SK-N-SH (cell line): ENCODE measurements around the gene HSD11B1L. TPM values are rescaled to one million over a fixed set of nuclear protein-coding genes. Genes with fewer than 3 reads are reported as not detected.

Experiments used
- CTCF ChIA-PET: fragments of 300-600, 350-600 bp; formaldehyde crosslinking; extraction: SDS; loops from one replicate; lab custom pipeline; 2021; lab: Yijun Ruan, JAX
- POLR2A ChIA-PET: fragments of 350-600 bp; sonication (Branson Sonifier 250); formaldehyde crosslinking; extraction: SDS; loops from one replicate; lab custom pipeline; 2020; ENCODE audit warnings: antibody characterized with exemption, inconsistent platforms; lab: Yijun Ruan, JAX
- DNase-seq: peaks from one replicate; pipeline ENCODE4 v3.0.0; 2012
- H2AFZ ChIP-seq: fragments of 200-600 bp; sonication (generic); 2 replicates; pipeline ENCODE4 v1.8.1; 2016; ENCODE audit warnings: antibody characterized with exemption, mild to moderate bottlenecking, low read depth
- H3F3A ChIP-seq: fragments of 200-600 bp; sonication (generic); replicated peaks from 2 replicates; pipeline ENCODE3; 2016; ENCODE audit warnings: antibody characterized with exemption, mild to moderate bottlenecking; ENCODE audit not compliant: insufficient read depth
- H3K27ac ChIP-seq, 2 experiments: fragments of 200-500 bp in 1 of 2; fragments of 200-600 bp in 1 of 2; sonication (Bioruptor generic) in 1 of 2; sonication (generic), shearing (Covaris generic) in 1 of 2; 2 replicates each; pipeline versions ENCODE4 v1.5.1 to v1.6.1; 2014 to 2016; ENCODE audit warnings: low read depth in 2 of 2, inconsistent platforms in 1 of 2, low read length in 1 of 2, mild to moderate bottlenecking in 1 of 2, mixed read lengths in 1 of 2
- H3K27me3 ChIP-seq: fragments of 200-600 bp; sonication (generic), shearing (Covaris generic); 2 replicates; pipeline ENCODE4 v1.6.1; 2016; ENCODE audit warnings: mixed run types; ENCODE audit not compliant: insufficient read depth
- H3K36me3 ChIP-seq, 2 experiments: fragments of 200-500 bp in 1 of 2; fragments of 200-600 bp in 1 of 2; sonication (Bioruptor generic) in 1 of 2; sonication (generic) in 1 of 2; replicated peaks in 1 of 2; 2 replicates each; pipeline versions ENCODE3 to v1.5.1; 2014 to 2016; ENCODE audit warnings: low read length in 1 of 2, mild to moderate bottlenecking in 1 of 2; ENCODE audit not compliant: insufficient read depth in 2 of 2, control insufficient read depth in 1 of 2
- H3K4me1 ChIP-seq, 2 experiments: fragments of 200-500 bp in 1 of 2; fragments of 200-600 bp in 1 of 2; sonication (Bioruptor generic) in 1 of 2; sonication (generic), shearing (Covaris generic) in 1 of 2; 2 replicates each; pipeline versions ENCODE4 v1.5.1 to v1.6.1; 2014 to 2016; ENCODE audit warnings: low read depth in 1 of 2, low read length in 1 of 2, mixed run types in 1 of 2; ENCODE audit not compliant: insufficient read depth in 2 of 2, control insufficient read depth in 1 of 2
- H3K4me2 ChIP-seq: fragments of 200-600 bp; sonication (generic), shearing (Covaris generic); 2 replicates; pipeline ENCODE4 v1.6.1; 2017; ENCODE audit warnings: mixed run types
- H3K4me3 ChIP-seq, 2 experiments: fragments of 200-500 bp in 1 of 2; fragments of 200-600 bp in 1 of 2; sonication (Bioruptor generic) in 1 of 2; sonication (generic), shearing (Covaris generic) in 1 of 2; 2 replicates each; pipeline versions ENCODE4 v1.5.1 to v1.8.1; 2014 to 2016; ENCODE audit warnings: low read depth in 2 of 2, inconsistent platforms in 1 of 2, low read length in 1 of 2, mild to moderate bottlenecking in 1 of 2, mixed read lengths in 1 of 2, moderate library complexity in 1 of 2
- H3K79me2 ChIP-seq: fragments of 200-600 bp; sonication (generic); 2 replicates; pipeline ENCODE4 v1.8.1; 2017; ENCODE audit warnings: mild to moderate bottlenecking; ENCODE audit not compliant: insufficient read depth
- H3K9ac ChIP-seq: fragments of 200-600 bp; sonication (generic); 2 replicates; pipeline ENCODE4 v1.6.1; 2017; ENCODE audit warnings: mixed run types
- H3K9me2 ChIP-seq: fragments of 200-600 bp; sonication (generic); 2 replicates; pipeline ENCODE4 v1.6.1; 2017; ENCODE audit warnings: mixed run types
- H3K9me3 ChIP-seq: fragments of 200-600 bp; sonication (generic); 2 replicates; pipeline ENCODE4 v1.6.1; 2017; ENCODE audit warnings: mixed run types, mild to moderate bottlenecking, moderate library complexity
- H4K20me1 ChIP-seq: fragments of 200-600 bp; sonication (generic); 2 replicates; pipeline ENCODE4 v1.6.1; 2017; ENCODE audit warnings: mild to moderate bottlenecking, mixed run types; ENCODE audit not compliant: insufficient read depth
- ELF1 ChIP-seq: IDR thresholded peaks from 2 replicates; pipeline ENCODE4 v1.4.0; 2012
- EZH2phosphoT487 ChIP-seq: fragments of 200-600 bp; sonication (generic); IDR thresholded peaks from 2 replicates; pipeline ENCODE4 v1.6.1; 2017; ENCODE audit warnings: low read depth, mixed run types, mild to moderate bottlenecking, antibody characterized with exemption, moderate library complexity, borderline replicate concordance
- FOXM1 ChIP-seq: IDR thresholded peaks from 2 replicates; pipeline ENCODE4 v1.4.0; 2012; ENCODE audit warnings: low read depth, mild to moderate bottlenecking
- GATA2 ChIP-seq: sonication (generic); formaldehyde crosslinking; IDR thresholded peaks from 2 replicates; pipeline ENCODE4 v1.5.0; 2020; ENCODE audit warnings: mild to moderate bottlenecking, missing genetic modification reagents
- IRF3 ChIP-seq: fragments of 150-350 bp; IDR thresholded peaks from 2 replicates; pipeline ENCODE4 v1.6.1; 2016; ENCODE audit warnings: mild to moderate bottlenecking, low read depth, low read length
- JUND ChIP-seq: IDR thresholded peaks from 2 replicates; pipeline ENCODE4 v1.4.0; 2012
- MXI1 ChIP-seq: IDR thresholded peaks from 2 replicates; pipeline ENCODE4 v1.6.1; 2012; ENCODE audit warnings: mild to moderate bottlenecking, low read depth, low read length, improper control_type of control experiment
- NFIC ChIP-seq: IDR thresholded peaks from 2 replicates; pipeline ENCODE4 v1.4.0; 2012; ENCODE audit warnings: borderline replicate concordance
- NRF1 ChIP-seq: IDR thresholded peaks from 2 replicates; pipeline ENCODE4 v1.6.1; 2012; ENCODE audit warnings: low read depth, mild to moderate bottlenecking, low read length
- RAD21 ChIP-seq: IDR thresholded peaks from 2 replicates; pipeline ENCODE4 v1.6.1; 2012; ENCODE audit warnings: mild to moderate bottlenecking, low read length
- RXRA ChIP-seq: IDR thresholded peaks from 2 replicates; pipeline ENCODE4 v1.4.0; 2012; ENCODE audit warnings: low read depth, mild to moderate bottlenecking, borderline replicate concordance
- SIN3A ChIP-seq: IDR thresholded peaks from 2 replicates; pipeline ENCODE4 v1.6.1; 2012; ENCODE audit warnings: low read depth, mild to moderate bottlenecking, low read length, moderate library complexity, borderline replicate concordance
- SMC3 ChIP-seq: IDR thresholded peaks from 2 replicates; pipeline ENCODE4 v1.6.1; 2012; ENCODE audit warnings: low read depth, low read length, improper control_type of control experiment
- TAF1 ChIP-seq: IDR thresholded peaks from 2 replicates; pipeline ENCODE4 v1.6.1; 2012; ENCODE audit warnings: low read depth, mild to moderate bottlenecking, low read length, moderate library complexity, borderline replicate concordance
- TCF12 ChIP-seq: IDR thresholded peaks from 2 replicates; pipeline ENCODE4 v1.4.0; 2012
- YY1 ChIP-seq: IDR thresholded peaks from 2 replicates; pipeline ENCODE4 v1.4.0; 2012; ENCODE audit warnings: low read depth, mild to moderate bottlenecking
- ZBTB33 ChIP-seq: IDR thresholded peaks from 2 replicates; pipeline ENCODE4 v1.4.0; 2012; ENCODE audit warnings: low read depth, borderline replicate concordance
- WGBS: methylation state at CpG from one replicate; pipeline ENCODE4 v1.1.6; 2017; ENCODE audit warnings: low lambda C conversion rate; 5-methylcytosine and 5-hydroxymethylcytosine counted together
- polyA plus RNA-seq, 3 experiments: library from polyadenylated mRNA; depleted of rRNA; stranded (reverse); fragments of >200 nt; gene quantifications; 2 replicates each; pipeline ENCODE4 v1.2.3, GENCODE V29; 2012
- TF ChIP-seq, protein P1 (sequence below): IDR thresholded peaks from 2 replicates; pipeline ENCODE4 v1.4.0; 2012; ENCODE audit warnings: low read depth
- TF ChIP-seq, protein P2 (sequence below): IDR thresholded peaks from 2 replicates; pipeline ENCODE4 v1.6.1; 2012; ENCODE audit warnings: mild to moderate bottlenecking, low read depth, low read length, moderate library complexity
- TF ChIP-seq, protein P3 (sequence below): IDR thresholded peaks from 2 replicates; pipeline ENCODE4; 2012

The HSD11B1L gene
- polyA plus RNA-seq, 1 of the 3 experiments (the other 2 are of a cell fraction): 53.3 TPM

DNA sequence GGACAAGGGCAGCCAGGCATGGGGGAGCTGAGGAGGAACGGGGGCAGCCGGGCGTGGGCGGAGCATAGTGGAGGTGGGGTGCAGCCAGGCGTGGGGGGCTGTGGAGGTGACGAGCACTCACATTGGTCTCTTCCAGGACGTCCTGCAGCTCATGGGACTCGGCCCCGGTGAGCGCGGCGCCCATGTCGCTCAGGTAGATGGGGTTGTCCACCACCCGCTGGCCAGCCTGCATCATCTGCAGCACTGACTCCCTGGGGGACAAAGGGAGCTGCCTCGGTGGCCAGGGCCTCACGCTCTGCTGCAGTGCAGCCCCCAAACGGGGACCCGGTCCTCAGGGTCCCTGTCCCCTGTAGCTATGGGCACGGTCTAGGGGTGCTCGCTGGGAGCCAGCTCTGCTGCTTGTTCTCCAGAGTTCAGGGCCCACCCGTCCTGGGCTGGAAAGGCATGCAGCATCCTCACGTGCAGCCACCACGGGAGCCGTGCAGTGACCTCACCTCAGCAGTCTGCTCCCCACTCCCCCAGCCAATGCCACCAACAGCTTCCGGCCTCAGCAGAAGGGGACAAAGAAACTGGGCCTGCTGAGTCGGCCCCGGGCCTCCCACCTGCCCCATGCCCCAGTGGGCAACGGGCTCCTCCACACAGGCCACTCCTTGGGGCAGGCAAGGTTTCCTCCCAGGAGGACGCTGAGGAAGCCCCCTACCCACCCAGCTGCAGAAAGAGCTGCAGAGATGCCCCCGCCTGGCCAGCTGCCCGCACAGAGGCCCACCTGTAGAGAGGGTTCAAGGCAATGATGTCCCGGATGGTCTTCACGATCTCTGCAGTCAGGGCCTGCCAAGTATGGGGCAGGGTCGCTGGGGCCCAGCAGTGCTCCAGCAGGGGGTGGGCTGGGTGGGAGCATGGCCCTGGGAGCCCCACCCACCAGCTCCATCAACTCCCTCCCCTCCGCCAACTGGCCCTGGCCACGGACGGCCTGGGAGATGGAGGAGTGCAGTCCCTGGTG lies 27.0 kb downstream of the HSD11B1L start:
- CTCF ChIA-PET: interaction anchor here (0.9 to 1.7 kb wide), 4 partner anchors 13 to 21 kb away, joined by 3 to 9 read pairs (median 4); partner anchors contain the start of genes CATSPERD, LONP1 and RPL36

More for the DNA sequence above, 27.0 kb downstream of the HSD11B1L start:
- Histone ChIP-seq H2AFZ (no peak overlapping the region), H3K9me2 (no peaks in the 10 kb centered on the region), H3K9me3 (no peaks in the 10 kb centered on the region), H3K4me3 (no peak overlapping the region), H3K9ac (no peak overlapping the region), H3K27me3 (no peaks in the 10 kb centered on the region), H3K27ac (no peak overlapping the region), H3F3A (no peaks in the 10 kb centered on the region), H3K79me2 (peaks cover under 1% of the 10 kb centered on the region; the same call in 1 of the 2 replicates), H3K36me3 (peaks cover 23 to 54% of the 10 kb centered on the region in 2 experiments), H4K20me1 (no peaks in the 10 kb centered on the region), H3K4me2 (no peak overlapping the region), H3K4me1 (no peaks in the 10 kb centered on the region)
- 89% methylated on average over 16 of the region's 37 CpGs for WGBS
- POLR2A ChIA-PET: interaction anchor here (1.1 to 1.5 kb wide), 2 partner anchors 12 to 18 kb away, joined by 3 to 7 read pairs; partner anchors contain the start of genes CATSPERD, LONP1 and RPL36
- TF ChIP-seq IRF3: no peak
- no peak for TF ChIP-seq TAF1
- no peak for TF ChIP-seq JUND
- TF ChIP-seq MXI1: no peak
- TF ChIP-seq EZH2phosphoT487: no peak
- TF ChIP-seq SMC3: no peak
- TF ChIP-seq FOXM1: no peak
- TF ChIP-seq NRF1: no peak
- TF ChIP-seq RAD21: no peak
- TF ChIP-seq NFIC: no peak
- no peak for TF ChIP-seq YY1
- no peak for TF ChIP-seq TCF12
- no peak for TF ChIP-seq RXRA
- no peak for TF ChIP-seq ZBTB33
- no peak for TF ChIP-seq GATA2 (CRISPR knock-in tag)
- TF ChIP-seq, protein P1, sequence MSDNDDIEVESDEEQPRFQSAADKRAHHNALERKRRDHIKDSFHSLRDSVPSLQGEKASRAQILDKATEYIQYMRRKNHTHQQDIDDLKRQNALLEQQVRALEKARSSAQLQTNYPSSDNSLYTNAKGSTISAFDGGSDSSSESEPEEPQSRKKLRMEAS: no peak
- TF ChIP-seq, protein P2, sequence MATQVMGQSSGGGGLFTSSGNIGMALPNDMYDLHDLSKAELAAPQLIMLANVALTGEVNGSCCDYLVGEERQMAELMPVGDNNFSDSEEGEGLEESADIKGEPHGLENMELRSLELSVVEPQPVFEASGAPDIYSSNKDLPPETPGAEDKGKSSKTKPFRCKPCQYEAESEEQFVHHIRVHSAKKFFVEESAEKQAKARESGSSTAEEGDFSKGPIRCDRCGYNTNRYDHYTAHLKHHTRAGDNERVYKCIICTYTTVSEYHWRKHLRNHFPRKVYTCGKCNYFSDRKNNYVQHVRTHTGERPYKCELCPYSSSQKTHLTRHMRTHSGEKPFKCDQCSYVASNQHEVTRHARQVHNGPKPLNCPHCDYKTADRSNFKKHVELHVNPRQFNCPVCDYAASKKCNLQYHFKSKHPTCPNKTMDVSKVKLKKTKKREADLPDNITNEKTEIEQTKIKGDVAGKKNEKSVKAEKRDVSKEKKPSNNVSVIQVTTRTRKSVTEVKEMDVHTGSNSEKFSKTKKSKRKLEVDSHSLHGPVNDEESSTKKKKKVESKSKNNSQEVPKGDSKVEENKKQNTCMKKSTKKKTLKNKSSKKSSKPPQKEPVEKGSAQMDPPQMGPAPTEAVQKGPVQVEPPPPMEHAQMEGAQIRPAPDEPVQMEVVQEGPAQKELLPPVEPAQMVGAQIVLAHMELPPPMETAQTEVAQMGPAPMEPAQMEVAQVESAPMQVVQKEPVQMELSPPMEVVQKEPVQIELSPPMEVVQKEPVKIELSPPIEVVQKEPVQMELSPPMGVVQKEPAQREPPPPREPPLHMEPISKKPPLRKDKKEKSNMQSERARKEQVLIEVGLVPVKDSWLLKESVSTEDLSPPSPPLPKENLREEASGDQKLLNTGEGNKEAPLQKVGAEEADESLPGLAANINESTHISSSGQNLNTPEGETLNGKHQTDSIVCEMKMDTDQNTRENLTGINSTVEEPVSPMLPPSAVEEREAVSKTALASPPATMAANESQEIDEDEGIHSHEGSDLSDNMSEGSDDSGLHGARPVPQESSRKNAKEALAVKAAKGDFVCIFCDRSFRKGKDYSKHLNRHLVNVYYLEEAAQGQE: no peak
- no peak for TF ChIP-seq SIN3A
- TF ChIP-seq, protein P3, sequence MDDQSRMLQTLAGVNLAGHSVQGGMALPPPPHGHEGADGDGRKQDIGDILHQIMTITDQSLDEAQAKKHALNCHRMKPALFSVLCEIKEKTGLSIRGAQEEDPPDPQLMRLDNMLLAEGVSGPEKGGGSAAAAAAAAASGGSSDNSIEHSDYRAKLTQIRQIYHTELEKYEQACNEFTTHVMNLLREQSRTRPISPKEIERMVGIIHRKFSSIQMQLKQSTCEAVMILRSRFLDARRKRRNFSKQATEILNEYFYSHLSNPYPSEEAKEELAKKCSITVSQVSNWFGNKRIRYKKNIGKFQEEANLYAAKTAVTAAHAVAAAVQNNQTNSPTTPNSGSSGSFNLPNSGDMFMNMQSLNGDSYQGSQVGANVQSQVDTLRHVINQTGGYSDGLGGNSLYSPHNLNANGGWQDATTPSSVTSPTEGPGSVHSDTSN: no peak
- no peak for TF ChIP-seq ELF1
- DNase-seq: peak; percentile 33
